Osteoblast (primary cell): ENCODE measurements around the gene DYNLRB1. TPM values are rescaled to one million over a fixed set of nuclear protein-coding genes. Genes with fewer than 3 reads are reported as not detected.
A peak's percentile ranks its signal among the peaks of the same experiment; 100 is the strongest.

Source experiments
- DNase-seq: peaks from one replicate; pipeline ENCODE4 v3.0.0; 2011; ENCODE audit warnings: low spot score, mixed read lengths; ENCODE audit not compliant: insufficient read length; ENCODE audit errors: missing footprints
- H2AFZ ChIP-seq: 2 replicates; pipeline ENCODE4 v1.6.0; 2011; ENCODE audit warnings: mild to moderate bottlenecking, low read length
- H3K27ac ChIP-seq: 2 replicates; pipeline ENCODE4 v1.5.1; 2011; ENCODE audit warnings: mild to moderate bottlenecking, low read depth, low read length, moderate library complexity
- H3K27me3 ChIP-seq: 2 replicates; pipeline ENCODE4 v1.6.0; 2012; ENCODE audit warnings: mild to moderate bottlenecking, control low read depth, inconsistent platforms, low read length, moderate library complexity; ENCODE audit not compliant: insufficient read depth
- H3K36me3 ChIP-seq: 2 replicates; pipeline ENCODE4 v1.5.1; 2011; ENCODE audit warnings: mild to moderate bottlenecking, low read length, control low read depth, moderate library complexity; ENCODE audit not compliant: insufficient read depth
- H3K4me1 ChIP-seq: 2 replicates; pipeline ENCODE4 v1.5.1; 2011; ENCODE audit warnings: mild to moderate bottlenecking, low read length, control low read depth, moderate library complexity; ENCODE audit not compliant: insufficient read depth
- H3K4me2 ChIP-seq: 2 replicates; pipeline ENCODE4 v1.6.0; 2011; ENCODE audit warnings: mild to moderate bottlenecking, low read length; ENCODE audit not compliant: insufficient read depth
- H3K4me3 ChIP-seq: fragments of 200-600 bp; sonication (generic); 3 replicates; pipeline ENCODE4 v1.5.1; 2012; ENCODE audit warnings: mild to moderate bottlenecking, low read length, inconsistent platforms; ENCODE audit not compliant: insufficient read depth
- H3K79me2 ChIP-seq: 2 replicates; pipeline ENCODE4 v1.6.0; 2012; ENCODE audit warnings: mild to moderate bottlenecking, low read length, control low read depth, inconsistent platforms; ENCODE audit not compliant: insufficient read depth
- H3K9me3 ChIP-seq: 2 replicates; pipeline ENCODE4 v1.5.1; 2011; ENCODE audit warnings: low read depth, low read length, control low read depth
- H4K20me1 ChIP-seq: 2 replicates; pipeline ENCODE4 v1.6.0; 2012; ENCODE audit warnings: mild to moderate bottlenecking, low read length, control low read depth; ENCODE audit not compliant: insufficient read depth
- CTCF ChIP-seq: IDR thresholded peaks from 2 replicates; pipeline ENCODE4 v1.5.1; 2011; ENCODE audit warnings: mild to moderate bottlenecking, low read depth, low read length, moderate library complexity; ENCODE audit errors: extremely low read depth
- total RNA-seq: library from RNA; depleted of rRNA; stranded (reverse); fragments of >200 nt; gene quantifications from 2 replicates; pipeline ENCODE4 v1.2.3, GENCODE V29; 2012

The DYNLRB1 gene
- total RNA-seq, 1 donor, result 51.0 TPM

- peak overlapping the region; percentile 31 for H3K4me2 ChIP-seq
- H3K27ac ChIP-seq, result peak overlapping the region; percentile 85
- peaks cover 33% of the 10 kb centered on the region for H3K36me3 ChIP-seq
- H3K4me3 ChIP-seq, result peak overlapping the region; percentile 10
- peaks cover 44% of the 10 kb centered on the region for H3K4me1 ChIP-seq
- no peaks in the 10 kb centered on the region for H3K27me3 ChIP-seq
- H4K20me1 ChIP-seq, result peaks cover 58% of the 10 kb centered on the region
- no peaks in the 10 kb centered on the region for H3K9me3 ChIP-seq
- peak; percentile 77 for TF ChIP-seq CTCF
- peak; percentile 69 for DNase-seq
- peaks cover 82% of the 10 kb centered on the region for H3K79me2 ChIP-seq
- H2AFZ ChIP-seq, result no peak overlapping the region
Measured at GRCh38 chr20:34522969-34523871, 7.0 kb downstream of the DYNLRB1 start.

- Histone ChIP-seq H3K27me3 (no peaks in the 10 kb centered on the region), H4K20me1 (peaks cover 60% of the 10 kb centered on the region), H3K27ac (peak overlapping the region; percentile 85), H3K36me3 (peaks cover 38% of the 10 kb centered on the region), H3K4me2 (no peak overlapping the region), H3K9me3 (no peaks in the 10 kb centered on the region), H2AFZ (no peak overlapping the region), H3K4me3 (no peak overlapping the region), H3K4me1 (peaks cover 44% of the 10 kb centered on the region), H3K79me2 (peaks cover 78% of the 10 kb centered on the region)
- TF ChIP-seq CTCF, result no peak
- no peak for DNase-seq
Measured at GRCh38 chr20:34524426-34524825, 8.2 kb downstream of the DYNLRB1 start.

GRCh38 chr20:34525342-34525708, 9.1 kb downstream of the DYNLRB1 start:
- DNase-seq, result peak; percentile 58
- Histone ChIP-seq H2AFZ (no peak overlapping the region), H3K4me3 (no peak overlapping the region), H3K9me3 (no peaks in the 10 kb centered on the region), H3K27ac (peak overlapping the region; percentile 83), H3K79me2 (peaks cover 76% of the 10 kb centered on the region), H3K36me3 (peaks cover 37% of the 10 kb centered on the region), H4K20me1 (peaks cover 67% of the 10 kb centered on the region), H3K4me2 (peak overlapping the region; percentile 62), H3K4me1 (peaks cover 44% of the 10 kb centered on the region), H3K27me3 (no peaks in the 10 kb centered on the region)
- TF ChIP-seq CTCF, result no peak

GRCh38 chr20:34525709-34526416, 9.6 kb downstream of the DYNLRB1 start:
- H3K4me2 ChIP-seq, result peak overlapping the region; percentile 62
- no peaks in the 10 kb centered on the region for H3K27me3 ChIP-seq
- peak overlapping the region; percentile 83 for H3K27ac ChIP-seq
- peaks cover 76% of the 10 kb centered on the region for H3K79me2 ChIP-seq
- H3K4me1 ChIP-seq, result peaks cover 46% of the 10 kb centered on the region
- peaks cover 41% of the 10 kb centered on the region for H3K36me3 ChIP-seq
- no peak overlapping the region for H2AFZ ChIP-seq
- TF ChIP-seq CTCF, result no peak
- H3K9me3 ChIP-seq, result no peaks in the 10 kb centered on the region
- peak; percentile 96 for DNase-seq
- H3K4me3 ChIP-seq, result no peak overlapping the region
- H4K20me1 ChIP-seq, result peaks cover 72% of the 10 kb centered on the region
